GM19043 (cell line): ENCODE data around the gene ZNF563.
"Not testable (repeated sequence)": the region's sequence is repeated elsewhere in the genome, so short reads cannot be mapped to it uniquely, and the experiment has no call there.

Experiments used
- ATAC-seq: cut with Tn5 transposase; IDR thresholded peaks from one replicate; pipeline ENCODE4 v1.9.1; 2021; ENCODE audit warnings: low read depth; ENCODE audit not compliant: unreplicated experiment

Gene ZNF563

DNA sequence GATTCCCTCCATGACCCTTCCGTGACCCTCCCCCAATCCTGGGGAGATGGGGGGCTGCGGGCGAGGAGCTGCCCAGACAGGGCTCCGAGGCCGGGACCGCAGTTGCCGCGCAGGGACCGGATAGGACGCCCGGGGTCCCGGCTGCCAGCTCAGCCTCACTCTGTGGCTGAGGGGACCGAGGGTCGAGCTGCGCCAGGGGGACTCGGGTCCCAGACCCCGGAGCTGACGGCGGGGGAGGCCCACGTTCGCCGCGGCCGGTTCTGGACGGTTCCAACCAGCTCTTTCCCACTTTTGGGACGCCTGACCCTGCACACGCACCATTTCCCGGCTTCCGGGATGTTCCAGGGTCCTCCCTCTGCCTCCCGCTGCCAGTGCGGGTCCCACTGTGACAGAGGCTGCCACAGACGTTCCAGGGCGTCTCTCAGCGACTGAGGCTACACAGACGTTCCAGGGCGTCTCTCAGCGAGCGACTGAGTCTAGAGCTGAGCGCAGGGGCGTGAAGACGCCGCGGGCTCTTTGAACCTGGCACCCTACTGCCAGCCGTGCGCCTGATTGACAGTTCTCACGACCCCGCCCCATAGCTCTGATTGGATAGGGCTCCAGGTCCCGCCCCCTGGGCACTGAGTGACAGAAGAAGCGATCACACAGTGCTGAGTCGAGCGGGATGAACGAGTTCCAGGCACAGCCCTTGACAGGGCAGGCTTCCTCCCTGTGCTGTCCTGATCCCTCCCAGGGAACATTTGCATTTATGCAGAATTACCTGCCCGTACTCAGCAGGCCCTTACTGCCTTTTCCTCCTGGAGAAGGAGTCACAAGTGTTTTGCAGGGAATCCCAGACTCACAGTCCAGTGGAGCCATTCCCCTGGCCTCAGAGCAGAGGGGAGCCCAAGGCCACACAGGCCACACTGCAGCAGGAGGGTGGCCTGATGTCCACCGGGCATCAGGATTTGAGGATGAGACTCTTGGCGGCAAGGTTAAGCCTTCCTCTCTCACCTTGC is at the start of gene ZNF563:
Gene ZNF563 (minus strand): TSS at position 472 of the 998 bp plus-strand sequence. CDS start 151 bp downstream, at position 321.
- peak; percentile 95 for ATAC-seq

DNA sequence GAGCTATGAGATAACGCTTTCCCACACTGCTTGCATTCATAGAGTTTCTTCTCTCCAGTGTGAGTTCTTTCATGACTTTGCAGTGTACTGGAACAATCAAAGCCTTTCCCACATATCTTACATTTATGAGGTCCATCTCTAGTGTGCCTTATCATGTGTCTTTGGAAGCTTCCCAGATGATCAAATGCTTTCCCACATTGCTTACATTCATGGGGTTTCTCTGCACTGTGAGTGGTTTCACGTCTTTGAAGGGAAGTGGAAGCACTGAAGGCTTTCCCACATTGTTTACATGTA is 47.0 kb upstream of the ZNF563 start:
- no peak for ATAC-seq

DNA sequence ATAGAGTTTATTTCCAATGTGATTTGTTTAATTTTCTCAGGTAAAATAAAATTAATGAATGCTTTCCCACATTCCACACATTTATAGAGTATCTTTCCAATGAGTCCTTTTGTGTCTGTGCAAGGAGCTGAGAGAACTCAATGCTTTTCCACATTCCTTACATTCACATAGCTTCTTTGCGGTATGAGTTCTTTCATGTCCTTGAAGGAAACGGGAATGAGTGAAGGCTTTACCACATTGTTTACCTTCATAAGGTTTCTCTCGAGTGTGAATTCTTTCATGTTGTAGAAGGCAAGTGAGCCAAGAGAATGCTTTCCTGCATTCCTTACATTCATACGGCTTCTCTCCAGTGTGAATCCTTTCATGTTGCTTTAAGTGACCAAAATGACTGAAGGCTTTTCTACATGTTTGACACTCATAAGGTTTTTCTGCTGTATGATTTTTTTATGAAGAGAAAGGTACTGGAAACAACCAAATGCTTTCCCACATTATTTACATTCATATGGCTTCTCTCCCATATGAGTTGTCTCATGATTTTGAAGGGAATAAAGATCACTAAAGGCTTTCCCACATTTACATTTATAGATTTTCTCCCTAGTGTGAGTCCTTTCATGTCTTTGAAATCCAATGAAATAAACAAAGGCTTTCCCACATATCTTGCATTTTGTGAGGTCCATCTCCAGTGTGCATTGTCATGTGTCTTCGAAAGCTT is 46.5 kb upstream of the ZNF563 start:
- no peak for ATAC-seq

DNA sequence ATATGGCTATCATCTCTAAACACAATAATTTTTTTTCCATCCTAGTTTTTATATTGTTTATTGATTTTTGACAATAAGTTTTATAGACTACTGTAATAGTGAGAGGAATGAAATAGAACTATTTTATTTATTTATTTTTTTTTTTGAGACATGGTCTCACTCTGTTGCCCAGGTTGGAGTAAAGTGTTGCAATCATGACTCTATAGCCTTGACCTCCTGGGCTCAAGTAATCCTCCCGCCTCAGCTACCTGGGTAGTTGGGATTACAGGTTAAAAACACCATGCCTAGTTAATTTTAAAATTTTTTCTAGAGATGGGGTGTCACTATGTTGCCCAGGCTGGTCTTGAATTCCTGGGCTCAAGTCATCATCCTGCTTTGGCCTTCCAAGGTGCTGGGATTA is 40.6 kb upstream of the ZNF563 start:
- no peak for ATAC-seq

DNA sequence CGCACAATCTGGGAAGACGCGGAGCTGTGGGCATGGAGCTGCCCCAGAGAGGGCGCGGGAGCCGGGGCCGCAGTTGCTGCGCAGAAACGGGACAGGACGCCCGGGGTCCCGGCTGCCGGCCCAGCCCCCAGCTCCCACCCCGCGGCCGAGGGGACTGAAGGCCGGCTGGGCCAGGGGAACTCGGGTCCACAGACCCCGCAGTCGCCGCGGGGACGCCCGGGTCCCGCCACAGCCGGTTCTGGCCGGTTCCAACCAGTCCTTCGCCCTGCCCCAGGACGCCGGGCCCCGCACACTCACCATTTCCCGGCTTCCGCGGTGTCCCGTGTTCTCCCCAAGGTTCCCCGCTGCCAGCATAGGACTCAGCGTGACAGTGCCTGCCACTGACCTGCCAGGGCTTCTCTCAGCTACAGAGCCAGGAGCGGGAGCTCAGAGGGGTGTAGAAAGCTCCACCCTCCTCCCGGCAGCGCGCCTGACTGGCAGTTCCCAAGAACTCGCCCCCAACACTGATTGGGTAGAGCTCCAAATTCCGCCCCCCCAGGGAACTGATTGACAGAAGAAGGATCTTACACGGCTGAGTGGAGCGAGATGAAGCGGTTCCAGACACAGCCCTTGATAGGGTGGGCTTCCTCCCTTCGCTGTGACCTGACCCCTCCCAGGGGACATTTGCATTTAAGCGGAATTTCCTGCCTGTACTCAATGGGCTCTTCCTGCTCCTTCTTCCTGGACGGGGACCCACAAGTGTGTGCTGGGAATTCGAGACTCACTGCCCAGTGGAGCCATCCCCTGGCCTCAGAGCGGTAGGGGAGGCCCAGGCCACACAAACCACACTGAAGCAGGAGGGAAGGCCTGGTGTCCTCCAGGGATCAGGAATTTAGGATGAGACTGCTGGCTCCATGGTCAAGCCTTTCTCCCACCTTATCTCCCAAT is 32.1 kb upstream of the ZNF563 start, which contains the start of gene ZNF442:
Gene ZNF442 (minus strand): TSS at position 448 of the 927 bp plus-strand sequence. CDS start 2,052 bp downstream, outside the sequence.
- peak; percentile 83 for ATAC-seq

DNA sequence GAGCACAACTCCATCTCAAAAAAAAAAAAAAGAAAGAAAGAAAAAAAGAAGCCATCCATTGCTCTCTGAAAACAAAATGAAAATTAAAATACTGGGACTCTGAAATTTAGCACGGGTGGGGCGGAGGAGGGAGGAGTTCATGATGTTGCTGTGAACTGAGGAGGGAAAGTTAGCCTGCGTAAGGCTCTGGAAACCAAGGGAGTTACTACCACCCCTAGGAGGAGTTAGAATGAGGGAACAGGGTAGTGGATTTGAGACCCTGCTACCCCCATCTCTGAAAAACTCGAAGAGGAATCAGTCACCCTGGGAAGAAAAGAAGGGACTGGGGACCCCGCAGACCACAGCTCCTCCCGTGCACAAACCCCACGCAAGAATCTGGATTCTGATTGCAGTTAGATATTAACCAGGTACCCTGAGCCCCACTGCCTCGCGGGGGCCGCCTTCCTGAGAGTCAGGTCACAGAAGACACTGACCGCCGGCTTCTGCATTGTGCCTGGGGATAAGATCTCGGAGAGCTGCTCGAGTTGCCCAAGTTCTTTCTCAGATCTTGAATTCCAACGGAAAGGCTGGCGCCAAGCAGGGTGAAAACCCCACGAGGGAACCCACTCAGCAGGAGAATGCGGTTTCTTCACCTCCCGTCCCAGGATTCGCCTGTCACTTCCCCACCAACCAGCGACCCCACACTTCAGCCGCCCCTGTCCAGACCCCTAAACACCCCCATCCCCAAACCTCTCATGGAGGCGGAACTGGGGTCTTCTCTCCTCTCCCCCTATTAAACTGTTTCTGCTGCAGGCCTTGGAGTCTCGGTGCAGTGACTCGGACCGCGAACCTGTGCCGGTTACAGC is 31.2 kb upstream of the ZNF563 start:
- no peak for ATAC-seq

DNA sequence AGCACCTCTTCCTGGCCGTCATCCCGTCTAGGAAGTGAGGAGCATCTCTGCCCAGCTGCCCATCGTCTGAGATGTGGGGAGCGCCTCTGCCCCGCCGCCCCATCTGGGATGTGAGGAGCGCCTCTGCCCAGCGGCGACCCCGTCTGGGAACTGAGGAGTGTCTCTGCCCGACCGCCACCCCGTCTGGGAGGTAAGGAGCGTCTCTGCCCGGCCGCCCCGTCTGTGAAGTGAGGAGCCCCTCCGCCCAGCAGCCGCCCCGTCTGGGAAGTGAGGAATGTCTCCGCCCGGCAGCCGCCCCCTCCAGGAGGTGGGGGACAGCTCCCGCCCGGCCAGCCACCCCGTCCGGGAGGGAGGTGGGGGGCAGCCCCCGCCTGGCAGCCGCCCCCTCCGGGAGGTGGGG is 28.8 kb upstream of the ZNF563 start:
- ATAC-seq = not testable (repeated sequence)

DNA sequence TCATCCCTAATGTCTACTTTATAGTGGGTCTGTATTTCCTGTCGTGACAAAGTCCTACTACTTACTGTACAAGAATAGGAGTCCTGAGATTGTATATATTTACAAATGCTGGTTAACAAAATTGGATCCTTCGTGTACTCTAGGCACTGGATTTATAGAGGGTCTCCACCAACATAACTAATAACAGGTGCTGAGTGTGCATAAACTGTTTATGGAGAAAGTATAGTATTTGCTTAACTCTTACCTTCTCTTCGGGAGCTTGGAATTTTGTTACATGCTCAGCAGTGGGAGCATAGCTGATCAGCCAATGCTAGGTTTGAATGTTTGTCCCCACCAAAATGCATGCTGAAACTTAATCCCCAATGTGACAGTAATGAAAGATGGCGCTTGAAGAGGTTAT is 19.9 kb upstream of the ZNF563 start:
- no peak for ATAC-seq

DNA sequence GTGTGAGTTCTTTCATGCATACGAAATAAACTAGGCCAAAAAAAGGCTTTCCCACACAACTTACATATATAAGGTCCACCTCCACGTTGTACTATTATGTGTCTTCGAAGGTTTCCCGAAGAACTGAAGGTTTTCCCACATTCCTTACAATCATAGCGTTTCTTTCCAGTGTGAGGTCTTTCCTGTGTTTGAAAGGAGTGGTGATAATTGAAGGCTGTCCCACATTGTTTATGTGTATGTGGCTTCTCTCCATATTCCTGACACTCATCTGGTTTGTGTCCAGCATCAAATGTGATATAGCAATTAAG is 17.4 kb upstream of the ZNF563 start:
- no peak for ATAC-seq

DNA sequence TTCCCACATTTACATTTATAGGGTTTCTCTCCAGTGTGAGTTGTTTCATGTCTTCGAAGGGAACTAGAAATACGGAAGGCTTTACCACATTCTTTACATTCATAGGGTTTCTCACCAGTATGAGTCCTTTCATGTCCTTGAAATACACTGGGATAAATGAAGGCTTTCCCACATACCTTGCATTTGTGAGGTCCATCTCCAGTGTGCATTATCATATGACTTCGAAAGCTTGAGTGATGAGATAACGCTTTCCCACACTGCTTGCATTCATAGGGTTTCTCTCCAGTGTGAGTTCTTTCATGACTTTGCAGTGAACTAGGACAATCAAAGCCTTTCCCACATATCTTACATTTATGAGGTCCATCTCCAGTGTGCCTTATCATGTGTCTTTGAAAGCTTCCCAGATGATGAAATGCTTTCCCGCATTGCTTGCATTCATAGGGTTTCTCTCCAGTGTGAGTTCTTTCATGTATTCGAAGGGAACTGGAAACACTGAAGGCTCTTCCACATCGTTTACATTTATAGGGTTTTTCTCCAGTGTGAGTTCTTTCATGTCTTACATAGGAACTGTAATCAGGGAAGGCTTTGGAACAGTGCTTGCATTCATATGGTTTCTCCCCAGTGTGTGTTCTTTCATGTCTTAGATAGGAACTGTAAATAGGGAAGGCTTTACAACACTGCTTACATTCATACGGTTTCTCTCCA is 16.9 kb upstream of the ZNF563 start:
- ATAC-seq = no peak

DNA sequence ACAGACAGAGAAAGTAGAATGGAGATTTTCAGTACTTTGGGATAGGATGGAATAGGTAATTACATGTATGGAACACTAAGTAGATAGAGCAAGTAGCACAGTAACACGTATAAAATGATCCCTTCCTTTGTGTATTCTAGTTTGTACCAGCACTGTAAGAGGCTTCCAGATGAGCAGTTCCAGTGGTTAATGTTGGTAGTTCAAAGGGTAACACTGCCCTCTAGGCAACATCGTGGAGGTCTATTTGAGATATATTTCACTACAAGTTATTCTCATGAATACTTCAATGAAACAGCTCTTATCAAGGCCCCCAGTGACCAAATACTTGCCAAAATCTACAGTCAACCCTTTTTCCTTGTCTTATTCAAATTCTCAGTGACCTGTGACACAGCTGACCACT is 13.5 kb upstream of the ZNF563 start:
- ATAC-seq = no peak

DNA sequence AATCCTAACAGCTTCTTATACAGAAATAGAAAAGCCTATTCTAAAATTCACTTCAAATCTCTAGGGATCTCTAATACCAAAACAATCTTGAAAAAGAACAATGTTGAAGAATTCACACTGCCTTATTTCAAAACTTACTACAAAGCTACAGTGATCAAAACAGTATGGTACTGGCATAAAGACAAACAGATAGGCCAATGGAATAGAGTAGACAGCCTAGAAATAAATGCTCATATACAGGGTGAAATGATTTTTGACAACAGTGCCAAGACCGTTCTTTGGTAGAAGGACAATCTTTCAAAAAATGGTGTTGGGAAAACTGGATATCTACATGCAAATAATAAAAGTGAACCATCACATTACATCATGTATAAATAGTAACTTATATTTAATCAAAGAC is 11.8 kb upstream of the ZNF563 start:
- no peak for ATAC-seq

DNA sequence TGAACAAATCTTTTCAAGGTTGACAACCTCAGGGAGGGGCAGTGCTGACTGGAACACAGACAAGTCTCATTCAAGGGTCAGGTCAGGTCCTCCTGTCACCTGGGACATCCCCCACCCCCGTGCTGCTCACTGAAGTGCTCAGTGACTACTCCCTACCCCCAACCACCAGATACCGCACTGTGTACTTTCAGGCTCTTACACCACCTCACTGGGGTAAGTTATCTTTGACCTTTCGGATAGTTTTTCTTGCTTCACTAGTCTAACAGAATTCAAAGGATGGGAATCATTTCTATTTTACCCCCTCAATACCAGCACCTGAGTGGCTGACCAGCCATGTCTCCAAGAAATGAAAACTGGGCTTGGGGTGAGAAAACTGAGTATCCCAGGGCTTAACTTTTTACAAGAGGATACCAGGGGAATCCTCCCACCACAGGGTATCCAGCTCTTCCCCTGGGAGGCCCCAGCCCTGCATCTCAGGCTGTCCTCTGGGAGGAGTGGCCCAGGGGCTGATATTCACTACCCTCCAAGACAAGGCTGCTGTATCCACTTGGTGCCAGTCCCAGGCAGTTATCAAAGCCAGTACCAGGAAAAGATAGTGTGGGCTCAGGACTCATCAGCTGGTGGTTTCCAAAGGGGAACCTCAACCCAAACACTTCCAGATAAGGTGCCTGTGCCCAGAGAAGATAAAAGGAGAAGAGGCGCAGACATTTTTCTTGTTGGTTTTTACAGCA is 2.1 kb downstream of the ZNF563 start:
- no peak for ATAC-seq

DNA sequence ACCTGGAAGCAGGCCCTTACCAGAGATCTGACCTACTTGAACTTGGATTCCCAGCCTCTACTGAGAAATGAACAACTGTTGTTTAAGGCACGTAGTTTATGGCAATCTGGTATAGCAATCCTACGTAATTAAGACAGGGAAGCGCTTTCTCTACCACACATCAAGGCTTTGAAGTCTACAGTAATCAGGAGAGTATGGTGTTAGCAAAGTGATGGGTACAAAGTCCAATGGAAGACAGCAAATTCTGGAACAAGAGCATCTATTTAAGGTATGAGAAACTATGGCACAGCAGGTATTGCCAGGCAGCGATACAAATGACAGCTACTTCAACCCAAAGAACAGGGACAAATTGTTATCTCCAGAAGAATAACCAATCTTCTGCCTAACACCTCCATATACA is 3.1 kb downstream of the ZNF563 start:
- ATAC-seq = no peak

DNA sequence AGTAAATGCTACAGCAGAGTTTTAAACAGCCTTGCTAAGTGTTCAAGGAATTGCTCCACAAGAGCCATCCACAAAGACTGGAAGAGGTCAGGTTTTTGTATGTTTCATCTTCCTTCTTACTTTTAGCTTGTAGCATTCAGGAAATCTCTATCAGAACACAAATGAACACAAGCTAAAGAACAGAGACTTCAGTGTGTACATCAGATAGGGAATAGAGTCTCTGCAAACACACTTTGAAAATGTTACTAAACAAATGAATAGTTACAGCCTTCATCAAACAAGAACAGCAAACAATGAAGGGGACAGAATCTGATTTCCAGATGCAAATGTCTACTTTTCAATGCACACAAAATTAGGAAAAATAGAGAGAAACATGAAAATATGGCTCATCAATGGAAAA is 7.7 kb downstream of the ZNF563 start:
- ATAC-seq = no peak

DNA sequence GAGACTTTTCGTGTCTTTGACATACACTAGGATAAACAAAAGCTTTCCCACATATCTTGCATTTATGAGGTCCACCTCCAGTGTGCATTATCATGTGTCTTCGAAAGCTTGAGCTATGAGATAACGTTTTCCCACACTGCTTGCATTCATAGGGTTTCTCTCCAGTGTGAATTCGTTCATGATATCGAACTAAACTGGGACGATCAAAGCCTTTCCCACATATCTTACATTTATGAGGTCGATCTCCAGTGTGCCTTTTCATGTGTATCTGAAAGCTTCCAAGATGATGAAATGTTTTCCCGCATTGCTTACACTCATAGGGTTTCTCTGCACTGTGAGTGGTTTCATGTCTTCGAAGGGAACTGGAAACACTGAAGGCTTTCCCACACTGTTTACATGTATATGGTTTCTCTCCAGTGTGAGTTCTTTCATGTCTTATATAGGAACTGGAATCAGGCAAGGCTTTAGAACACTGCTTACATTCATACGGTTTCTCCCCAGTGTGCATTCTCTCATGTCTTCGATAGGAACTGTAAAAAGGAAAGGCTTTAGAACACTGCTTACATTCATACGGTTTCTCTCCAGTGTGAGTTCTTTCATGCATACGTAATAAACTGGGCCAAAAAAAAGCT is 14.5 kb downstream of the ZNF563 start:
- ATAC-seq = no peak

DNA sequence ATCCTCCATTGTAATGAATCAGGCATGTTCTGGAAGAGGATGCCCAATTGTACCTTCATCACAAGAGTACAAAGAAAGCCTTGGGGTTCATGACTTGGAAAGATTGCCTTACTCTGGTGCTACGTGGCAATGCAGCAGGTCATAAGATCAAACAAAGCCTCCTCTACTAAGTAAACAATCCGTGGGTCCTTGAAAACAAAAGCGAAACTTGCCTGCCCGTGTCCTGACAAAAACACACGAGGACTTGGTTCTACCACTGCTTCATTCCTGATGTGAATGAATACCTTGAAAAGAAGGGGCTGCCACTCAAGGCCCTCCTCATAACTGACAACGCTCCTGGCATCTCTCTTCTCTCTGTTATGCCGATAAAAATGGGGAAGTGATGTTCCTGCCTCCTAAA is 18.9 kb downstream of the ZNF563 start:
- ATAC-seq = no peak

DNA sequence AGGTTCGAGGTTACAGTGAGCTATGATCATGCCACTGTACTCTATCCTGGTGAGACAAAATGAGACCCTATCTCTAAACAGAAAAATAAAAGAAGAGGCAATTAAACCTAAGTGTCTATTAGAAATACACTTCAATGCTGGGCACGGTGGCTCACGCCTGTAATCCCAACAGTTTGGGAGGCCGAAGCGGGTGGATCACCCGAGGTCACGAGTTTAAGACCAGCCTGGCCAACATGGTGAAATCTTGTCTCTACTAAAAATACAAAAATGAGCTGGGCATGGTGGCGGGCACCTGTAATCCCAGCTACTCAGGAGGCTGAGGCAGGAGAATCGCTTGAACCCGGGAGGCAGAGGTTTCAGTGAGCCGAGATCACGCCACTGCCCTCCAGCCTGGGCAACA is 24.5 kb downstream of the ZNF563 start:
- not testable (repeated sequence) for ATAC-seq
